ENCODE data around the gene THADA.
"Not testable (repeated sequence)": the region's sequence is repeated elsewhere in the genome, so short reads cannot be mapped to it uniquely, and the experiment has no call there.

THADA gene

DNA sequence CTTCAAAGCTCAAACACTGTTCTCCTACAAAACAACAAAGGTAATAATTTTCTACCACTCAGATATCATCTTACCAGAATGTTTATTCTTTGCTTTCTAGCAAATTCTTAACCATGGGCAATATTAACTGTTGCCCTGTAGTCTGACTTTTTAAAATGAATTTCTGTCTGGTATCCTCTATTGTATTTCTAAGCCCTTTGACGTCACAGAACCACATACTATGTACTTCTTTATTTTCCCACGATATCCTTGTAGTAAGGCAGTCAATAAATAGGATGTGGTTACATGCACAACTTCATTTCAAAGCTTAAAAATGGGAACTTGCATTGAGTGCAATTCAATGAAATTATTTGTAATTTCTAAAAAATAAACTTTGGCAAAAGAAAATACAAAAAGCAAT, 58.7 kb downstream of the THADA start:
- no peak for DNase-seq

DNA sequence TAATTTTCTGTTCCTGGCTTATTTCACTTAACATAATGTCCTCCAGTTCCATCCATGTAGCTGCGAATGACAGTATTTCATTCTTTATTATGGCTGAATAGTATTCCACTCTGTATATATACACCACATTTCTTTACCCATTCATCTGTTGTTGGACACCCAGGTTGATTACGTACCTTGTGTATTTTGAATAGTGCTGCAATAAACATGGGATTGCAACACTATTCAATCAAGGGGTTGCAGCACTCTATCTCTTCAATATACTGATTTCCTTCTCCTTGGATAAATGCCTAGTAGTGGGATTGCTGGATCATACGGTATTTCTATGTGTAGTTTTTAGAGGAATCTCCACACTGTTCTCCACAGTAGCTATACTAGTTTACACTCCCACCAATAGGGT, 61.3 kb downstream of the THADA start:
- no peak for DNase-seq

DNA sequence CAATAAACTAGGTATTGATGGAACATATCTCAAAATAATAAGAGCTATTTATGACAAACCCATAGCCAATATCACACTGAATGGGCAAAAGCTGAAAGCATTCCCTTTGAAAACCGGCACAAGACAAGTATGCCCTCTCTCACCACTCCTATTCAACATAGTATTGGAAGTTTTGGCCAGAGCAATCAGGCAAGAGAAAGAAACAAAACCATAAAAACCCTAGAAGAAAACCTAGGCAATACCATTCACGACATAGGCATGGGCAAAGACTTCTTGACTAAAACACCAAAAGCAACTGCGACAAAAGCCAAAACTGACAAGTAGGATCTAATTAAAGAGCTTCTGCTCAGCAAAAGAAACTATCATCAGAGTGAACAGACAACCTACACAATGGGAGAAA, 63.3 kb downstream of the THADA start:
- DNase-seq: not testable (repeated sequence)

DNA sequence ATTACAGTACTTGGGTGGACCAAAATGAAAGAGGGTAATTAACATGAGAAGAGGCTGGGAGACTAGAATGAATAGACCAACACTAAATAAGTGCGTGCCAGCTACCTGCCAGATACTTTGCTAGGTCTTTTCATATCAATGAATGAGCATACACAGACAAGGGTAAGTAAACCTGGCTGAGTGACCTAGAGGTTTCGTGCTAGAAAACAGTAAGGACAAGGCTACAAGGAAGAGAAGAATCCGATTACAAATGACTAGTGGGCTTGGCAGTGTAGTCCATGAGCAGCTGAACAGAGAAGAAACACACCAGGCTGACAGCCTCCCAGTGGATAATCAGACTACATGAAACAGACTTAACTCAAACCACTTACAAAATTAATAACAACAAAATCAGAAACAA, 64.6 kb downstream of the THADA start:
- DNase-seq: no peak

DNA sequence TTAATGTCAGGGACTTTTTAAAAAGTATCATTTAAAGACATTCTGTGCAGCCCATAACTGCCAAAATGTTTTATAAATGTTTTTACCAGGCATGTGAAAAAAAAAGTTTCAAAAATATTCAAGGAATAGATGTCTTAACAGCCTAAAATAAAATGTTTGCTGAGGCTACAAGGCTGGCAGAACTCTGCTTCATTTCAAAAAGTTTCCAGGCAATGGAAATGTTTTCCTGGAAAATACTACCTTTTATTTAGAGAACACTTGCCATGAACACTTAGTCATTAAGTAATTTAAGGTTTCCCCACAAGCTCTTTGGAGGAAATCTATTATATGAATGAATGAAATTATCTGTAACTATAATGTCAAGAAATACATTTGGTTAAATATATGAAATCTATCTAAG, 68.8 kb downstream of the THADA start:
- DNase-seq: no peak

DNA sequence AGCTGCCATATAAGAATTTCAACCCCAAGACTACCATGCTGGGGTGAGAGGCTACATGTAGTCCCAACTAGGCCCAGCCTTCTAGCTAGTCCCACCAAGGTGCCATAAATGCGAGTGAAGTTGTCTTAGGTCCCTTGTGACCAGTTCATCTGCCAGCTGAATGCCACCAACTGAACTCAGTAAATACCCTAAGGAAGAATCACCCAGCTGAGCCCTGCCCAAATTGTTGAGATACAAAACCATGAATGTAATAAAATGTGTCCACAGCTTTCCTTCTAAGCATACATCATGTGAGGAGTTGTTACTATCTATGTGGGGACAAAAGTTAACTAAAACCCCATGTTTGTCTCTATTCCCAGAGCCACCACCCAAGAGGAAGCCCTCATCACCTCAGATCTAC, 70.3 kb downstream of the THADA start:
- no peak for DNase-seq

DNA sequence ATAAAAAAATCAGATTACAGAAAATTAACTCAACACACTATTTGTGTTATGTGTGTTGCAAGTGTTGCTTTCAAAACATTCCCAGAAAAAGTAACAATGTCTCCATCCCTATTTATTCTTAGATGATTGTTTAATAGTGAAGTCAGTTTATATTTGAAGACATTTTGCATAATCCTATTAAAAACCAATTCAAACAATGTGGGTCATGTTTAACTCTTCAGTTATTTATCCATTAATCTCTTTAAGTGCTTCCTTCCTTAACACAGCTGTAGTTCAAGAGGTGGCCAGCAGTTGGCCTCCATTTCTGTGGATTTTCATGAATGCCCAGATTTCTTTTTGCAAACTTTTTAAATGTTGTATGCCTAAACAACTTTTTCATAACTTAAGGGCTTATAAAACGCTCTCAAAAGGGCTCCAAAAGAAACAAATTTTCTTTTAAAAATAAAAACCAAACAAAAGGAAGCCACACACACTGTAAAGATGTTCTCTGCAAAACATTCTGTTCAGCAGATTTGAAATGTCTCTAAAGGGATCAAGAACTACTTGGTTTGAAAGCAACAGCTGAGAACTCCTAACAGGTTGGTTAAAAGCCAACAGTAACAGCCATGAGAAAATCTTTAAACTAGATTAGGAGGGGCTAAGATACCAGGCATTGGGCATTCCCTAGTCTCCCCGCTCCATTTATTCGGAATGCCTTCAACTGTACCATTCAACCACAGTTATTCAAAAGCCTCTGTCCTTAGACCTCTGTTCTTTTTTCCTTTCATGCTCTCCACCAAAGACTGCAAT, 71.5 kb downstream of the THADA start:
- no peak for DNase-seq

DNA sequence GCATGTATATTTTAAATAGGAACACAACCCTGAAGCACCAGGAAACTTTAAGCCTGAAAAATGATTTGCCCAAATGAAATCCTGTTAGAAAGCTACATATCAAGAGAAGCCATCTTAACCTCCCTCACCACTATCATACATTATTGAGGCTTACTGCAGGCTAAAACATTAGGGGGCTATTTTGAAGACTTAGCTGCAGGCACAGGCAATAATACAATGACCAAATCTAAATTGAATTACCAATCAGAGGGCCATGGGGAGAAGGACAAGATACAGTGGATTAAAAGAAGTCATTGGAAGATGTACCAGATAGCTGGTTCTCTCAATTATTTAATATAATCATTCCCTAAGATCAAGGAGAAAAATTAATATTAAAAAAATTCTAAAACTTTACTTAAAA, 73.7 kb downstream of the THADA start:
- no peak for DNase-seq

DNA sequence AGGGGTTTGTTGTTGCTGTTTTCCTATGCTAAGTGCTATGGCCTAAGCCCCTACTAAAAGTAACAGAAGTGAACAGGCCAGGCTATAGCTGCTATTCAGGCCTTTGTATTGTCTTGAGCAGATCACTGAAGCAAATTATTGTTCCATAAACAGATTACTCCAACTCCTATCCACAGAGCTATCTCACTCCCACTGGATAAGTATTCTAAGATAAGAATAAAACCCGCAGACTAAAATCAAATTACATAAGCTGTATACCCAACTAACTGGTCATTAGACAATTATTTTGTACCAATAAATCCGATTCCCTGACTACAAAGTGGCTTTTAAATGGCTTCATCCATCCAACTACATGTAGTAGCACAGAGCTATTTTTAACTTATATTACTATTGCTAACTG, 74.3 kb downstream of the THADA start:
- no peak for DNase-seq

DNA sequence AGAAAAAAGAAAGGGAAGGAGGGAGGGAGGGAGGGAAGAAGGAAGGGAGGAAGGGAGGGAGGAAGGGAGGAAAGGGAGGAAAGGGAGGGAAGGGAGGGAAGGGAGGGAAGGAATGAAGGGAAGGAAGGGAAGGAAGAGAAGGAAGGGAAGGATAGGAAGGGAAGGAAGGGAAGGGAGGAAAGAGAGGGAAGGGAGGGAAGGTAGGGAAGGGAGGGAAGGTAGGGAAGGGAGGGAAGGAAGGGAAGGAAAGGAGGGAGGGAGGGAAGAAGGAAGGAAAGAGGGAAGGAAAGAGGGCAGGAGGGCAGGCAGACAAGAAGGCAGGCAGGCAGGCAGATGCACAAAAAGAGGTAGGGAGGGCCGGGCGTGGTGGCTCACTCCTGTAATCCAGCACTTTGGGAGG, 74.9 kb downstream of the THADA start:
- no peak for DNase-seq

DNA sequence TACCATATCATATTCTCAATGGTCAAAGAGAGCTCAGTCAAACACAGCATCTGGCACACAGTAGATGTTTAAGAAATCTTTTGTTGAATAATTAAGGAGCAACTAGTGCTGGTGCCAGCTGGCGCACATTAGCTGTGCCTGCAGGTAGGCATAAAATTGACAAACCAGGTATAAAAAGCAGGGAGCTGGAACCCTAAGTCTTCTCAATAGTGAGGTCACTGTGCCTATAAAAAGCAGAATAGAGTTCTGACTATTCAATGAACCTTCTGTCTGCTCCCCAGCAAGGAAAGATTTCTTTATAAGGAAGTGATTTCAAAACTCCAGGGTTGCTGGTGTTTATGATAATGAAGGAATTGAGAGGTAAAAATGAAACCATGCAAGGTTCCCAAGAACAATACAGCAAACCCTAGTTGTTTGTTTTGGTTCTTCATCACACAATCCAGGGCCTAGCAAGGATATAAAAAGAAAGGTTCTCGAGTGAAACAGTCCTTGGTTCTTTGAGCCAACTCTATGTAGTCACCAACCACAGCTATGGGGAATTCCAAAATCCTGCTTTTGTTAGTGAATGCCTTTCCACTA, 76.1 kb downstream of the THADA start:
- DNase-seq: no peak

DNA sequence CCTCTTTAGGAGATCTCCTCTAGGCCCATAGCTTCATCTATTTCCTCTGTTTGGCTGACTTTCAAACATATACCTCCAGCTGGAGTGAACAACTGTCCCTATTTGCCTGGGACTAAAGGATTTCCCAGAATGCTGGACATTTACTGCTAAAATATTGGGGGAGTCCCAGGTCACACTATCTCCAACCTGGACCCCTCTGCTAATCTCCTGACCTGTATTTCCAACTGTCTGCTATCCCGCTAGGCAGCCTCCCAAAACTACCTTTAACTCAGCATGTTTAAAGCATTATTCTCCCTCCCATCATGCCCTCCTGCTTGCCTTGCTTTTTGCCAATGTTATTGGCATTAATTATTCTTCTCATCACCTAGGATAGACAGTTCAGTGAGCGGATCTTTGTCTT, 77.1 kb downstream of the THADA start:
- no peak for DNase-seq

DNA sequence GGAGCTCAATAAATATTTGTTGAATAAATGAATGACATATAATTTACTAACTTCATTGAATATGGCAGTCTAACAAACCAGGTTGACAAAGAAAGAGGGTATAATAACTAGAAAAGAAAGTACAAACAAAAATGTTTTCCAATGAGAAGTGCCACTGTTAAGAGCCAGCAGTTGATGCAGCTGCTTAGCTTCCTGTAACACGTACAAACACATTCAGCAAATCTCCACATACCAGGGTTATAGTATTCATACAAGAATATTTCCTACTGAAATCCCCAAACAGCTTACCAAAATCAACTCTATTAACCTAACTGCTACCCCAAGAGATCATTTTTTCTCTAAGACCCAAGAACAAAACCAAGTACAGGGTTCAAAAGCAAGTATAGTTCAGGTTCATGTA, 77.7 kb downstream of the THADA start:
- no peak for DNase-seq

DNA sequence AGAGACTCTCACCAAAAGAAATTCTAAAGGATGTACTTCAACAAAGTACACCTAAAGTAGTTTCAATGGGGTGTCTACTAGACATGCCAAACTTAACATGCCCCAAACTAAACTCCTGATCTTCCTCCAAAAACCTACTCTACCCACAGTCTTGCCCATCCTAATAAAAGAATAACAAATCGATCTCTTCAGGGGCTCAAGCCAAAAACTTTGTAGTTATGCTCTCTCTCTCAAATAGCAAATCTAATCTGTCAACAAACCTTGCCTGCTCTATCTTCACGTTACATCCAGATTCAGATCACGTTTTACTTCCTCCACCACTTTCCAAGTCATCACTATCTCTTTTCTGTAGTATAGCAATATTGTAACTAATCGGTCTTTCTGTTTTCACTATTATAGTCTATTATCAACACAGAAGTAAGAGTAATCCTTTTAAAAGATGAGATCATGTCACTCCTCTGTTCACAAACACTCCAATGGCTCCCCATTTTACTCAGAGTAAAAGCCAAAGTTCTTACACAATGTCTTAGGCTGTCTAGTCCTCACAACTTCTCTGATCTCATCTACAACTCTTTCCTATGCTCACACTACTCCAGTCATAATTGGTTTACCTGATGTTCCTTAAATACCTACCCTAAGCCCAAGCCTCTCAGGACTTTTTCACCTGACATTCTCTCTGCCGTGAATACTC, 79.9 kb downstream of the THADA start:
- no peak for DNase-seq

DNA sequence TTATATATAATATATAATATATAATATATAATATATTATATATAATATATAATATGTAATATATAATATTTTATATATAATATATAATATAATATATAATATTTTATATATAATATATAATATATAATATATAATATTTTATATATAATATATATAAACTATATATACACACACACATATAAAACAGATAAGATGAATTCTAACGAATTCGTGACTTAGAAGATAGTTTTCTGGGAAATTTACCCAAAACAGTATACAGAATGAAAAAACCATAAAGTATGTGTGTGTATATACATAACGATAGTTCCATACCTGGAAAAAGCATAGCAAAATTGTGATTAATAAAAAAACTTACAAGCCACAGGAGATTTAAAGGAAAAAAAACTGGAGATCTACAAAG, 80.6 kb downstream of the THADA start:
- no peak for DNase-seq

DNA sequence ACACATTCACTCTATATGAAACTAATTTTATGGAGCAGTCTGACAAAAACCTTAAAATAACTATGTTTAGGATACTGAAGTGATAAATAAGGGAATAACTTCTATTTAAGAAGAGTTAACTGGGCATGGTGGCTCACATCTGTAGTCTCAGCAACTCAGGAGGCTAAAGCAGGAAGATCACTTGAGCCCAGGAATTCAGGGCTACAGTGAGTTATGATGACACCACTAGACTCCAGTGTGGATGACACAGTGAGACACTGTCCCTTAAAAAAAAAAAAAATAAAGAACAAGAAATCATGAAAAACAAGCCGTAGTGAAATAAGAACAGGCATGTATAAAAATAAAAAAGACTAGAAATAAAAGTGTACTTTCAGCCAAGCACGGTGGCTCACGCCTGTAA, 82.0 kb downstream of the THADA start:
- DNase-seq: no peak

DNA sequence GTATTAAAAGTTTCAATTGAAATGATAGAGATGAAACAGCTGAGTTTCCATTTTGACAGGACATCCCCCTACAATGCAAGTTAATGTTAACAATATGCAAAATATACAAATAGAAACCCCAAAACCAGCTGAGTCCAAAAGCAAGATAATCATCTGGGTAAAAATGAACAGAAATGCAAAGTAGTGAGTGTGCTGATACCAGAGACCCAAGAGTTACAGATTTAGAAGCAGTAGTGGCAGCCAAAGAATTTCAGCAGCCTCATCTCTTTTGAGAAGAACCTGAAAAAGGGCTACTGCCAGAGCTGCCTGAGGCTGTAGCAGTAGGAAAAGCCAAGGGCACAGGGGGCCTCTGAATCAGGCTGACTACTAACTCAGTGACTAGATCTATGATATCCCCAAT, 82.6 kb downstream of the THADA start:
- no peak for DNase-seq

DNA sequence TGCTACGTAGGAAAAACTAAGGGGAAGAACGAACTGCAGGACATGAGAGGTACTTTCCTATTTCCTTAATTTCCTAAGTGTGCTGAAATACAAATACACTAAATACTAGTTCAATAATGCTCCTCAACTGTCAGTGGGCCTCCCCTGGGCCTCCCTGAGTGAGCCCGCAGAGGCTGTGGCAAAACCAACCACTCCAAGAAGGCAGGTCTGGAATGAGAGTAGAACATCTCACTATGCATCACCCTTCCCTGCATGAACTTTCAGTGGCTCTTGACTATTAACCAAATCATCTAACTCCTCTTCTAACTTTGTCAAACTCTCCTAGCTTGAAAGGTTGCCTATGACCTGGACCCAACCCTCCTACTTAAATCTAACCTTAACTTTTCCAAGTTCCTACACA, 84.6 kb downstream of the THADA start:
- DNase-seq: no peak

DNA sequence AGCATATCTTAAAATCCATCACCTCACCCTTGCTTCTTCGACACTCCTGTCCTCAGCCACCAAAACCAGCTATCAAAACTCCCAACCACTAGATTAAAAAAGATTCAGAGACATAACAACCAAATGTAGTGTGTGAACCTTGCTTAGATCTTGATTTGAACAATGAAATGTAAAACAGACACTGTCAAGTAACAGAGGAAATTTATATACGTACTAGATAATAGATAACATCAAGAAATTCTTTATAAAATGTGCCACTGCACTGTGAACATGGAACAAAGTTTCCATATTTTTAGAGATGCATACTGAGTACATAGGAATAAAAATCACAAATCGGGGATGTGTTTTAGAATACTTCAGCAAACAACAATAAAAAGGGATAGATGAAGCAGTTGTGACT, 86.0 kb downstream of the THADA start:
- no peak for DNase-seq

DNA sequence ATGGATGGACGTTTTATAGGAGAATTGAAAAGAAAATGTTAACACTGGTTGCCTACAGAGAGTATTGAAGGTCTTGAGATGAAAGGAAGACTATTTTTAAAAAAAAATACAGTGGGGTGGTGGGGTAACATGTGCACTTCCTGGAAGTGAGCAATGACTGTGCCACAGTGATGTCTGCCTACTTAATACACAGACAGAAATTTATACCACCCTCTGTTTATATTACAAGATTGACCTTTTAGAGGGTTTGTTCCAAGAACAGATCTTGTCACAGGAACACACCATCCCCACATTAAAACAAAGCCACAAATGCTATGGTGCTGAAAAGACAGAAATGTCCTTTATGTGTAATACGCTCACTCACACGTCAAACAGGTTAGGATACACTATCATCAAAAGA, 87.6 kb downstream of the THADA start:
- no peak for DNase-seq

DNA sequence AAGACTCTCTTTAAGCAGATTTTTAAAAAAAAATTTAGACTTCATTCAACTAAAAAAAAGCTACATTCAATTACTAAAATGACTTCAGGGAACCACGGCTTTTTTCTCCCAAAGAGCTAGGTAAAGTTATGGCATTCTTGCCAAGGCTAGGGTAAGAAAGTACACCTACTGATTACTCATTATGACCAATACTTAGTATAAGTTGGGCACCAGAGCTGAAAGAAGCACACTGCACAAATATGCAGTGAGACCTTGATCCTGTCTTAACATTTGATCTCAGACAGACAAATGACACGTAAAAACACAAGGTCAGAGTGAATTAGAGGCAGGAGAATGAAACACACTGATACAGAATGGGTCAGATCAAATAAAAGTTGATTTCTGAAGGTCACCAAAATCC, 88.7 kb downstream of the THADA start:
- DNase-seq: no peak

DNA sequence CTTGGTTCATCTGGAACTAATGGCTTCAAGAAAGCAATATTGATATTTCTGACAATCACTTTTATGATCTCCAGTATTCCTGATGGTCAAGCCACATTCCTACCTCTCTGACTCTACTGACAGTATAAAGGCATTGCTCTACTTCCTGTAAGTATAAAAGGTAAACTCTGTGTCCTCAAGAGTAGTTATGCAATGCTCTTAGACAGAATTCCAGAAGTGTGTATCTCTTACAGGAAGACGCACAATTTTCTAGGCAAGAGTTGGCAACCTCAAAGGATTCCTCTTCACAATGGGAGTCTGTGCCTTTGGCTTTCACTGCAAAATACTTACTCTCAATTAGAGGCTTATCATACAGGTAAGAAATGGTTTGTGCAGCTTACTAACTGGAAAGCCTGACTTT, 100.1 kb downstream of the THADA start:
- no peak for DNase-seq

DNA sequence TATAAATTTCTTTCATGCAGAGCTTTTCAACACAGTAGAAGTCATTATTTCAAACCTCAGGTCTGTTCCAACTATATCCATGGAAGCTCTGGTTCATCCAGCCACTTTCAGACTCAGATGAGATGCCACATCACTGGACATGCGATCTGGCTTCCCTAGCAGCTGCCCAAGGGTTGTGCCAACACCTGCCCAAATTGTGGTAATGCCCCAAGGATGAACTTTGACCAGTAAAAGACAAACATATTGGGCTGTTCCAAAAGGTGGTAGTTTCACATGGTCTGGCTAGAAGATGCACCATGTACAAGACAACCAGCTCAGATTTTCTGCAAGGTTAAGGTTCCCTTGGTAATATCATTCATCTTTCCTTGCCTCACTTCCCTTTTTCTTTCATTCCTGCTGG, 101.9 kb downstream of the THADA start:
- no peak for DNase-seq

DNA sequence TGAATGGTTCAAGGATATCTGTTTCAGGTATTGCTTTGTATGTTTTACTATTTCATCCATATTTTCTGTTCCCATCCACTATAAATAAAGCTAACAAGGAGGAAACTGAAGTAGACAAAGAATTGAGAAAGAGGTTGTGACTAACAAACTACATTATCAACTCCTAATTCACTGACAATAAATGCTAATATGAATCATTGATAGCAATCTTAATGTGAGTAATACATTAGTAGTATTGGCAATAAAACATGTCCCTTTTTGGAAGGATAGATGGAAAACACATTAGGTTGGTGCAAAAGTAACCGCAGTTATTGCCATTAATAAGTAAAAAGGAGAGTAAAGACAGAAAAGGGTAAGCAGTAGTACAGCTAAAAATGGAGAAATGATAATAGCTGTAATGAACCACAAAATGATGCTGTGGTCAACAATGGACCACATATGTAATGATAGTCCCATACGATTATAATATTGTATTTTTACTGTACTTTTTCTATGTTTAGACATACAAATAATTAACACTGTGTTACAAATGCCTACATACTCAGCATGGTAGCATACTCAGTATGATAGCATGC, 104.7 kb downstream of the THADA start:
- no peak for DNase-seq
